ENCODE measurements around the gene SEMA3A. TPM values are rescaled to one million over a fixed set of nuclear protein-coding genes. Genes with fewer than 3 reads are reported as not detected.

Gene SEMA3A
- total RNA-seq, 2 experiments from 2014 or later = 0.50 to 0.60 TPM

DNA sequence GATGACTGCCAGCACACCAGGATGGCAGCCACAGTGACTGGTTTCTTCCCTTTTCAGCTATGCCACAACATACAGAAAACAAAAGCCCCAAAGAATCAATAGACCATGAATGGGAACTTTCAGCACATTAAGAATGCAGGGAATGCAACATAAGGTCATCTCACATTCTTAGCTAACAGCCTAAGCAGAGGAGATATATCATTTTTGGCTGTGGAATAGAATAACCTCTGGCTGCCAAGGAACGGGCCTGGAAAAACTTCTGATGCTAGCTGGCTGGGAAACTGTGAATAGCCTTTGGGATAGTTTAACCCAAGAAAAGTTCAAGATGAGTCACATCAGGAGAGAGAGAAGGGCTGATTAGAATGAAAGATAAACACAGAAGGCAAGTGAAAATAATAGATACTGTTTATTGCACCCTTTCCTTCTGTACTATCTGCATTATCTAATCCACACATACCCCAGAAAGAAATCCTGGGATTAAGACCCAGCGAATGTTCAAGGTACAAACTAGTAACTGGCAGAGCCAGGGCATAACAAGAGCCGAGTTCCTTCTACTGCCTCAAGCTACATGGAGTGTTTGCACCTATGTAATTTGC lies 169.2 kb downstream of the SEMA3A start:
- CTCF ChIA-PET = no interaction called here
- H3K9me3 Mint-ChIP-seq = no peaks in the 10 kb centered on the region
- TF ChIP-seq, protein P1, sequence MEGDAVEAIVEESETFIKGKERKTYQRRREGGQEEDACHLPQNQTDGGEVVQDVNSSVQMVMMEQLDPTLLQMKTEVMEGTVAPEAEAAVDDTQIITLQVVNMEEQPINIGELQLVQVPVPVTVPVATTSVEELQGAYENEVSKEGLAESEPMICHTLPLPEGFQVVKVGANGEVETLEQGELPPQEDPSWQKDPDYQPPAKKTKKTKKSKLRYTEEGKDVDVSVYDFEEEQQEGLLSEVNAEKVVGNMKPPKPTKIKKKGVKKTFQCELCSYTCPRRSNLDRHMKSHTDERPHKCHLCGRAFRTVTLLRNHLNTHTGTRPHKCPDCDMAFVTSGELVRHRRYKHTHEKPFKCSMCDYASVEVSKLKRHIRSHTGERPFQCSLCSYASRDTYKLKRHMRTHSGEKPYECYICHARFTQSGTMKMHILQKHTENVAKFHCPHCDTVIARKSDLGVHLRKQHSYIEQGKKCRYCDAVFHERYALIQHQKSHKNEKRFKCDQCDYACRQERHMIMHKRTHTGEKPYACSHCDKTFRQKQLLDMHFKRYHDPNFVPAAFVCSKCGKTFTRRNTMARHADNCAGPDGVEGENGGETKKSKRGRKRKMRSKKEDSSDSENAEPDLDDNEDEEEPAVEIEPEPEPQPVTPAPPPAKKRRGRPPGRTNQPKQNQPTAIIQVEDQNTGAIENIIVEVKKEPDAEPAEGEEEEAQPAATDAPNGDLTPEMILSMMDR (IDR thresholded peaks at IDR 0.05) = no peak
- no peaks in the 10 kb centered on the region for H3K4me1 ChIP-seq (ENCODE audit: insufficient read depth, low read length)
- POLR2A ChIA-PET = no interaction called here
- no peaks in the 10 kb centered on the region for H3K36me3 Mint-ChIP-seq (ENCODE audit: low read depth)
- no peak overlapping the region for H3K27ac Mint-ChIP-seq
- no peaks in the 10 kb centered on the region for H3K36me3 ChIP-seq (ENCODE audit: insufficient read depth, low read length)
- H3K27me3 ChIP-seq (ENCODE audit: control insufficient read depth in 1 of 2, insufficient read depth in 2 of 2, low read length in 2 of 2) = no peaks in the 10 kb centered on the region
- H3K4me1 Mint-ChIP-seq (ENCODE audit: low read depth) = no peaks in the 10 kb centered on the region
- intact Hi-C loops (cut with DNase I, micrococcal nuclease) = no loop called here
- H3K4me3 ChIP-seq (ENCODE audit: low read length) = no peak overlapping the region
- no peaks in the 10 kb centered on the region for H3K27me3 Mint-ChIP-seq
- peaks cover 0 to 9% of the 10 kb centered on the region in 2 experiments for H3K9me3 ChIP-seq (ENCODE audit: control insufficient read depth in 1 of 2, insufficient read depth in 1 of 2, low read length in 2 of 2)
- no peak overlapping the region for H3K4me3 Mint-ChIP-seq
- ATAC-seq (ENCODE audit: poor library complexity) (no peak), DNase-seq (no peak)
- no peak overlapping the region for H3K27ac ChIP-seq (ENCODE audit: low read depth in 1 of 2, low read length in 2 of 2)

DNA sequence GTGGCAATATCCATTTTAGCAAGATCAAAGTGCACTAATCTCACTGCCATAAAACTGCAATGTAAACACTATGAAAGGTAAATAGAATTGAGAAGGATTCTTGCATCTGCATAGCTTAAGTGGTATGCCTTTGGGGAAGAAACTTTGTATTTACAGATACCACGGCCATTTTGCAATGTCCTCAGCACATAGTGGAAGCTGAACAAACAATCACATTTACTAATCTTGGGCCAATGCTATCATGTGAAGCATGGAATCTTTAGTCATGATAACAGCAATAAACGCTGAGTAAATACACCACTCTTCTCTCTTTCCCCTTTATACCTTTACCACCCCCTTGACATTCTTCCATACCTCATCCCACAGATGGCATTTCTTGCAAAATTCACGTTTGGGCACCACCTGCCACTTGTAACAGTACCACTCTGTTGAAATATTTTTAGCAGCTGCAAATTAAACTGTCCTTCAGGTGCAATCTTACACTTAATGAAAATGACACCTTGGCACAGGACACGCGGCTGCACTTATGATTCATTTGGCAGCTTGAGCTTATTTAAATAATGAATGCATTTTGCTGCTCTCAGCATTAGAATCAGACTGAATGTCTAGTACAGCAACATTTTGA lies 171.8 kb downstream of the SEMA3A start:
- H3K27ac Mint-ChIP-seq = no peak overlapping the region
- ATAC-seq (ENCODE audit: poor library complexity) (no peak), DNase-seq (no peak)
- H3K4me1 Mint-ChIP-seq (ENCODE audit: low read depth) = no peaks in the 10 kb centered on the region
- H3K4me3 Mint-ChIP-seq = no peak overlapping the region
- TF ChIP-seq, protein P1 (IDR thresholded peaks at IDR 0.05) = no peak
- Histone ChIP-seq H3K9me3 (ENCODE audit: control insufficient read depth in 1 of 2, insufficient read depth in 1 of 2, low read length in 2 of 2) (peaks cover 0 to 9% of the 10 kb centered on the region in 2 experiments), H3K36me3 (ENCODE audit: insufficient read depth, low read length) (no peaks in the 10 kb centered on the region), H3K4me3 (ENCODE audit: low read length) (no peak overlapping the region), H3K4me1 (ENCODE audit: insufficient read depth, low read length) (no peaks in the 10 kb centered on the region), H3K27me3 (ENCODE audit: control insufficient read depth in 1 of 2, insufficient read depth in 2 of 2, low read length in 2 of 2) (no peaks in the 10 kb centered on the region), H3K27ac (ENCODE audit: low read depth in 1 of 2, low read length in 2 of 2) (no peak overlapping the region)
- no peaks in the 10 kb centered on the region for H3K36me3 Mint-ChIP-seq (ENCODE audit: low read depth)
- no peaks in the 10 kb centered on the region for H3K9me3 Mint-ChIP-seq
- no peaks in the 10 kb centered on the region for H3K27me3 Mint-ChIP-seq
- ChIA-PET CTCF (no interaction called here), POLR2A (no interaction called here)
- intact Hi-C loops (cut with DNase I, micrococcal nuclease) = no loop called here

DNA sequence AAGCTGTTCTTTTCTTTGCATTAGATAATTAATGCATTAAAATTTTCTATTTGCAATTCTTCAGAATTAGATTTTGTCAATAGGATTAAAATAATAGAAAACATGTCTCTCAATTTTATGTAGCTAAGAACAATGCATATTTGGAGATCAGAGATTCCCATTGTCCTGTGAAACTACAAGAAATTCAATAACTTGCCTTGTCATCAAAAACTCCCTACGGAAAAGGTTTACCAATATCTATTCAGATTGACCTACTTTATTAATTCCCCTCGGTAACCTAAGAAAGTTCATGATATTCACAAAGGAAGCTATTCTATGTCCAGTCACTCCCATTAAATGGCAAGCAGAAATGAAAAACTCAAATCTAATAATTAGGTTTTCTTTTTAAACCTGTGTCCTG lies 172.6 kb downstream of the SEMA3A start:
- no peak for ATAC-seq (ENCODE audit: poor library complexity)
- Histone ChIP-seq H3K4me3 (ENCODE audit: low read length) (no peak overlapping the region), H3K4me1 (ENCODE audit: insufficient read depth, low read length) (no peaks in the 10 kb centered on the region), H3K27ac (ENCODE audit: low read depth in 1 of 2, low read length in 2 of 2) (no peak overlapping the region), H3K27me3 (ENCODE audit: control insufficient read depth in 1 of 2, insufficient read depth in 2 of 2, low read length in 2 of 2) (no peaks in the 10 kb centered on the region), H3K36me3 (ENCODE audit: insufficient read depth, low read length) (no peaks in the 10 kb centered on the region), H3K9me3 (ENCODE audit: control insufficient read depth in 1 of 2, insufficient read depth in 1 of 2, low read length in 2 of 2) (peaks cover 0 to 9% of the 10 kb centered on the region in 2 experiments)
- Mint-ChIP-seq H3K27ac (no peak overlapping the region), H3K9me3 (no peaks in the 10 kb centered on the region), H3K4me1 (ENCODE audit: low read depth) (no peaks in the 10 kb centered on the region), H3K36me3 (ENCODE audit: low read depth) (no peaks in the 10 kb centered on the region), H3K27me3 (no peaks in the 10 kb centered on the region), H3K4me3 (no peak overlapping the region)
- DNase-seq = no peak
- TF ChIP-seq, protein P1 (IDR thresholded peaks at IDR 0.05) = no peak
- POLR2A ChIA-PET = no interaction called here
- CTCF ChIA-PET = no interaction called here
- intact Hi-C loops (cut with DNase I, micrococcal nuclease) = no loop called here

All from CD4-positive, alpha-beta T cell (primary cell).